ENCODE data around the gene THOC2. TPM values are rescaled to one million over a fixed set of nuclear protein-coding genes. Genes with fewer than 3 reads are reported as not detected.
A peak's percentile ranks its signal among the peaks of the same experiment; 100 is the strongest.
"Not testable (repeated sequence)": the region's sequence is repeated elsewhere in the genome, so short reads cannot be mapped to it uniquely, and the experiment has no call there.

The THOC2 gene, protein sequence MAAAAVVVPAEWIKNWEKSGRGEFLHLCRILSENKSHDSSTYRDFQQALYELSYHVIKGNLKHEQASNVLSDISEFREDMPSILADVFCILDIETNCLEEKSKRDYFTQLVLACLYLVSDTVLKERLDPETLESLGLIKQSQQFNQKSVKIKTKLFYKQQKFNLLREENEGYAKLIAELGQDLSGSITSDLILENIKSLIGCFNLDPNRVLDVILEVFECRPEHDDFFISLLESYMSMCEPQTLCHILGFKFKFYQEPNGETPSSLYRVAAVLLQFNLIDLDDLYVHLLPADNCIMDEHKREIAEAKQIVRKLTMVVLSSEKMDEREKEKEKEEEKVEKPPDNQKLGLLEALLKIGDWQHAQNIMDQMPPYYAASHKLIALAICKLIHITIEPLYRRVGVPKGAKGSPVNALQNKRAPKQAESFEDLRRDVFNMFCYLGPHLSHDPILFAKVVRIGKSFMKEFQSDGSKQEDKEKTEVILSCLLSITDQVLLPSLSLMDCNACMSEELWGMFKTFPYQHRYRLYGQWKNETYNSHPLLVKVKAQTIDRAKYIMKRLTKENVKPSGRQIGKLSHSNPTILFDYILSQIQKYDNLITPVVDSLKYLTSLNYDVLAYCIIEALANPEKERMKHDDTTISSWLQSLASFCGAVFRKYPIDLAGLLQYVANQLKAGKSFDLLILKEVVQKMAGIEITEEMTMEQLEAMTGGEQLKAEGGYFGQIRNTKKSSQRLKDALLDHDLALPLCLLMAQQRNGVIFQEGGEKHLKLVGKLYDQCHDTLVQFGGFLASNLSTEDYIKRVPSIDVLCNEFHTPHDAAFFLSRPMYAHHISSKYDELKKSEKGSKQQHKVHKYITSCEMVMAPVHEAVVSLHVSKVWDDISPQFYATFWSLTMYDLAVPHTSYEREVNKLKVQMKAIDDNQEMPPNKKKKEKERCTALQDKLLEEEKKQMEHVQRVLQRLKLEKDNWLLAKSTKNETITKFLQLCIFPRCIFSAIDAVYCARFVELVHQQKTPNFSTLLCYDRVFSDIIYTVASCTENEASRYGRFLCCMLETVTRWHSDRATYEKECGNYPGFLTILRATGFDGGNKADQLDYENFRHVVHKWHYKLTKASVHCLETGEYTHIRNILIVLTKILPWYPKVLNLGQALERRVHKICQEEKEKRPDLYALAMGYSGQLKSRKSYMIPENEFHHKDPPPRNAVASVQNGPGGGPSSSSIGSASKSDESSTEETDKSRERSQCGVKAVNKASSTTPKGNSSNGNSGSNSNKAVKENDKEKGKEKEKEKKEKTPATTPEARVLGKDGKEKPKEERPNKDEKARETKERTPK (N-terminal part only)
- 10 to 100 TPM; 88.8 to 93.2 TPM for total RNA-seq
- 76.3 TPM for polyA plus RNA-seq (2013, experiment 1 of 2)
- polyA plus RNA-seq (2013, experiment 2 of 2): 77.6 TPM
- long read RNA-seq, experiment 1, partial matches to known transcripts: 7 of 22 reads
- long read RNA-seq, experiment 1, other reads (novel, unspliced or antisense): 15 of 22 reads
- long read RNA-seq, experiment 2, full-length matches to known transcripts: 18 of 99 reads
- long read RNA-seq, experiment 2, partial matches to known transcripts: 41 of 99 reads
- long read RNA-seq, experiment 2, other reads (novel, unspliced or antisense): 40 of 99 reads
- long read RNA-seq, experiment 3, partial matches to known transcripts: 294 of 328 reads
- long read RNA-seq, experiment 3, other reads (novel, unspliced or antisense): 34 of 328 reads
- long read RNA-seq, experiment 4, partial matches to known transcripts: 38 of 53 reads
- long read RNA-seq, experiment 4, other reads (novel, unspliced or antisense): 12 of 53 reads

DNA sequence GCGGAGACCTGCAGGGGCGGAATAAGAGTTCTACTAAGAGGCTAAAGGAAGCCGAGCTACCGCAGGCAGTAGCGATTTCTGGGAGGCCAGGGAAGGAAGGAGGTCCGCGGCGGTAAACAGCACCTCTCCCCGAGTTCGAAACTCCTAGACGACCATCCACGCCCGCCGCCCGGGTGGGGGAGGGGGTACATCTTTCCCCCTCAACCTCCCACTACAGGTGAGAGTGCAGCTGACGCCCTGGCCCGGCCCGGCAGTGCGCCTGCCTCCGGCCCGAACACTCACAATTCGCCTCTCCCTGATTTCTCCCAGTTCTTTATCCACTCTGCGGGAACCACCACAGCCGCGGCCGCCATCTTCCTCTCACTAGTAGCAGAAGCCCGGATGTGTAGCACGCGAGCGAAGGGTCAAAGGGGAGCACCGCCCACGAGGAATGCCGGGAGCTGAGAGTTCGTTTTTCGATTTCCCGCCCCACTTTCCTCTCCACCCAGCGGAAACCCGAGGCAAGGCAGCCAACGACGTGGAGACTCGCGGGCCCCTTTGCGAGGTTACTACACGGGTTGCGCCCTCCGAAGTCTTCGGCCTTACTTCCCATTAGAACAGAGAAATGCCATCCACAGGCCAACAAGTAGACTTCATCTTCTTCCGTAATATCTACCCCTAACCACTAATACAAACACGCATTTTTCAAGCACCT is at the start of gene THOC2:
Gene THOC2 (minus strand): TSS at position 383 of the 694 bp plus-strand sequence. CDS start 30 bp downstream, at position 353.
- H3K4me1 ChIP-seq (ENCODE audit: control insufficient read depth, insufficient read depth, low read length): no peaks in the 10 kb centered on the region
- H3K27me3 Mint-ChIP-seq (ENCODE audit: insufficient read depth): no peaks in the 10 kb centered on the region
- H3K4me3 Mint-ChIP-seq: peak within 1 kb of the TSS; percentile 95
- H3K9me3 ChIP-seq (ENCODE audit: control insufficient read depth, low read length): no peaks in the 10 kb centered on the region
- peak within 1 kb of the TSS; percentile 93 for H3K4me3 ChIP-seq (ENCODE audit: low read length)
- WGBS, 2 experiments (ENCODE audit: insufficient coverage in 1 of 2, insufficient read length in 1 of 2): 2% methylated on average over 37 of the region's 49 CpGs; no CpG with 5 or more reads in 1 of the 2 experiments
- TF ChIP-seq, protein P1, sequence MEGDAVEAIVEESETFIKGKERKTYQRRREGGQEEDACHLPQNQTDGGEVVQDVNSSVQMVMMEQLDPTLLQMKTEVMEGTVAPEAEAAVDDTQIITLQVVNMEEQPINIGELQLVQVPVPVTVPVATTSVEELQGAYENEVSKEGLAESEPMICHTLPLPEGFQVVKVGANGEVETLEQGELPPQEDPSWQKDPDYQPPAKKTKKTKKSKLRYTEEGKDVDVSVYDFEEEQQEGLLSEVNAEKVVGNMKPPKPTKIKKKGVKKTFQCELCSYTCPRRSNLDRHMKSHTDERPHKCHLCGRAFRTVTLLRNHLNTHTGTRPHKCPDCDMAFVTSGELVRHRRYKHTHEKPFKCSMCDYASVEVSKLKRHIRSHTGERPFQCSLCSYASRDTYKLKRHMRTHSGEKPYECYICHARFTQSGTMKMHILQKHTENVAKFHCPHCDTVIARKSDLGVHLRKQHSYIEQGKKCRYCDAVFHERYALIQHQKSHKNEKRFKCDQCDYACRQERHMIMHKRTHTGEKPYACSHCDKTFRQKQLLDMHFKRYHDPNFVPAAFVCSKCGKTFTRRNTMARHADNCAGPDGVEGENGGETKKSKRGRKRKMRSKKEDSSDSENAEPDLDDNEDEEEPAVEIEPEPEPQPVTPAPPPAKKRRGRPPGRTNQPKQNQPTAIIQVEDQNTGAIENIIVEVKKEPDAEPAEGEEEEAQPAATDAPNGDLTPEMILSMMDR (conservative IDR thresholded peaks at IDR 0.05): peak; percentile 48
- H3K27ac Mint-ChIP-seq: peak within 1 kb of the TSS; percentile 96
- H3K36me3 ChIP-seq (ENCODE audit: control insufficient read depth, insufficient read depth, low read length): no peaks in the 10 kb centered on the region
- H3K9me3 Mint-ChIP-seq: peaks cover 49% of the 10 kb centered on the region
- H3K27me3 ChIP-seq (ENCODE audit: control insufficient read depth, insufficient read depth, low read length, poor library complexity, severe bottlenecking): no peaks in the 10 kb centered on the region
- peaks cover 2% of the 10 kb centered on the region for H3K4me1 Mint-ChIP-seq
- peak within 1 kb of the TSS; percentile 82 for H3K9ac ChIP-seq (ENCODE audit: extremely low read depth, low read length, poor library complexity, severe bottlenecking)
- peaks cover 8% of the 10 kb centered on the region for H3K36me3 Mint-ChIP-seq (ENCODE audit: low read depth)
- peak; percentile 86 for DNase-seq
- peak within 1 kb of the TSS; percentile 63 for H3K27ac ChIP-seq (ENCODE audit: low read depth, low read length)

DNA sequence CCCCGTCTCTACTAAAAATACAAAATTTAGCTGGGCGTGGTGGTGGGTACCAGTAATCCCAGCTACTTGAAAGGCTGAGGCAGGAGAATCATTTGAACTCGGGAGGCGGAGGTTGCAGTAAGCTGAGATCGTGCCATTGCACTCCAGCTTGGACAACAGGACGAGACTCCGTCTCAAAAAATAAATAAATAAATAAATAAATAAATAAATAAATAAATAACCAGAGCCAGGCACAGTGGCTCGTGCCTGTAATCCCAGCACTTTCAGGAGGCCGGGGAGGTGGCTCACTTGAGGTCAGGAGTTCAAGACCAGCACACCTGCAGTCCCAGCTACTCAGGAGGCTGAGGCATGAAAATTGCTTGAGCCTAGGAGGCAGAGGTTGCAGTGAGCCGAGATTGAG is 48.9 kb upstream of the THOC2 start:
- H3K9me3 ChIP-seq (ENCODE audit: control insufficient read depth, low read length); H3K36me3 Mint-ChIP-seq (ENCODE audit: low read depth); H3K27me3 Mint-ChIP-seq (ENCODE audit: insufficient read depth); H3K4me3 ChIP-seq (ENCODE audit: low read length); DNase-seq; H3K4me1 Mint-ChIP-seq; H3K4me3 Mint-ChIP-seq; H3K27me3 ChIP-seq (ENCODE audit: control insufficient read depth, insufficient read depth, low read length, poor library complexity, severe bottlenecking); H3K4me1 ChIP-seq (ENCODE audit: control insufficient read depth, insufficient read depth, low read length); H3K27ac ChIP-seq (ENCODE audit: low read depth, low read length); H3K27ac Mint-ChIP-seq; H3K9ac ChIP-seq (ENCODE audit: extremely low read depth, low read length, poor library complexity, severe bottlenecking); H3K36me3 ChIP-seq (ENCODE audit: control insufficient read depth, insufficient read depth, low read length): not testable (repeated sequence)
- 91% methylated on average over 7 of the region's 10 CpGs; no CpG with 5 or more reads in 1 of the 2 experiments for WGBS, 2 experiments (ENCODE audit: insufficient coverage in 1 of 2, insufficient read length in 1 of 2)
- peaks cover 47% of the 10 kb centered on the region for H3K9me3 Mint-ChIP-seq

DNA sequence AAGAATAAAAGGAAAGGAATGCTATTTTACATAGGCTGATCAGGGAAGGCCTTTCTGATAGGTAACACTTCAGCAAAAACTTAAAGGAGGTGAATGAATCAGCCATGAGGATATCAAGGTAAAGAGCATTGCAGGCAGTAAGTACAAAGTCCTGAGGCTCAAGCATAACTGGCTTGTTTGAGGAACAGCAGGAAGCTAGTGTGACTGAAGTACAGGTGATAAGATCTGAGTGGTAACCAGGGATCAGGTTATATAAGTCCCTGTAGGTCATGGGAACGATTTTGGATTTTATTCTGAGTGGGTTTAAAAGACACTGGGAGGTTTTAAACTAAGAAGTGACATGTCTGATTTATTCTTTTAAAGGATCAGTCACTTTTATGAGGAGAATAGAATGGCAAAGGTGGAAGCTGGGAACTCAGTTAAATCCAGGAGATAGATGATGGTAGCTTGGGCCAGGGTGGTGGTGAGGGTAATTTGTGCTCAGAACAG is 47.1 kb upstream of the THOC2 start:
- Histone ChIP-seq H3K27ac (ENCODE audit: low read depth, low read length) (peak overlapping the region; percentile 32), H3K9me3 (ENCODE audit: control insufficient read depth, low read length) (no peaks in the 10 kb centered on the region), H3K4me3 (ENCODE audit: low read length) (no peak overlapping the region), H3K9ac (ENCODE audit: extremely low read depth, low read length, poor library complexity, severe bottlenecking) (no peak overlapping the region), H3K36me3 (ENCODE audit: control insufficient read depth, insufficient read depth, low read length) (no peaks in the 10 kb centered on the region), H3K4me1 (ENCODE audit: control insufficient read depth, insufficient read depth, low read length) (no peaks in the 10 kb centered on the region), H3K27me3 (ENCODE audit: control insufficient read depth, insufficient read depth, low read length, poor library complexity, severe bottlenecking) (no peaks in the 10 kb centered on the region)
- H3K4me1 Mint-ChIP-seq: peaks cover 7% of the 10 kb centered on the region
- DNase-seq: no peak
- H3K9me3 Mint-ChIP-seq: peaks cover 47% of the 10 kb centered on the region
- H3K27me3 Mint-ChIP-seq (ENCODE audit: insufficient read depth): no peaks in the 10 kb centered on the region
- H3K4me3 Mint-ChIP-seq: no peak overlapping the region
- peak overlapping the region; percentile 92 for H3K27ac Mint-ChIP-seq
- 74% methylated on average over 1 of the region's 1 CpG; no CpG with 5 or more reads in 1 of the 2 experiments for WGBS, 2 experiments (ENCODE audit: insufficient coverage in 1 of 2, insufficient read length in 1 of 2)
- no peaks in the 10 kb centered on the region for H3K36me3 Mint-ChIP-seq (ENCODE audit: low read depth)
- TF ChIP-seq, protein P1 (conservative IDR thresholded peaks at IDR 0.05): no peak
